Measurements from ENCODE around the gene ARHGAP1.

Gene ARHGAP1

GRCh38 chr11:46635557-46636139, 64.8 kb downstream of the ARHGAP1 start:
- no peak for DNase-seq

DNA sequence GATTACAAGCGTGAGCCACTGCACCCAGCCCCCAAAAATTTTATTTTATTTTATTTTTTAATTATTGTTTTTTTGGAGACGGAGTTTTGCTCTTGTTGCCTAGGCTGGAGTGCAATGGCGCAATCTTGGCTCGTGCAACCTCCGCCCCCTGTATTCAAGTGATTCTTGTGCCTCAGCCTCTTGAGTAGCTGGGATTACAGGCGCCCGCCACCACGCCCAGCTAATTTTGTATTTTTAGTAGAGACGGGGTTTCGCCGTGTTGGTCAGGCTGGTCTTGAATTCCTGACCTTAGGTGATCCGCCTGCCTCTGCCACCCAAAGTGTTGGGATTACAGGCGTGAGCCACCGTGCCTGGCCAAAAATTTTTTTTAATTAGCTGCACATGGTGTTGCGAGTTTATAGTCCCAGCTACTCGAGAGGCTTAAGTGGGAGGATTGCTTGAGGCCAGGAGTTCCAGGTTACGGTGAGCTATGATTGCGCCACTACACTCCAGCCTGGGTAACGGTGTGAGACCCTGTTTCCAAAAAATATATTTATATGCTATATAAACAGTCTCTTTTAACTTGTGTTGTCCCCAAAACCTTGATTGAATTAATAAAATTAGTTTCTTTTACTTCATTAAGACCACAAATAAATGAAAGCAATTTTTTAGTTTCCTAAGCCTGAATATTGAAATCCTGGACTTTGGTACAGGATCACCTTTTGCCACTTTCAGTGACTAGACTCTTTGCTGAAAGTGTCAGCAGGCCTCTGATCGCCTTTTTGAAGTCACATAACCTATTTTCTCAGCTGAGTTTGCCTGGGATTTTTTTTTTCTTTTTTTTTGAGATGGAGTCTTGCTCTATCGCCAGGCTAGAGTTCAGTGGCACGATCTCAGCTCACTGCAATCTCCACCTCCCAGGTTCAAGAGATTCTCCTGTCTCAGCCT, 66.9 kb downstream of the ARHGAP1 start:
- no peak for DNase-seq

GRCh38 chr11:46632502-46632901, 67.9 kb downstream of the ARHGAP1 start:
- no peak for DNase-seq

DNA sequence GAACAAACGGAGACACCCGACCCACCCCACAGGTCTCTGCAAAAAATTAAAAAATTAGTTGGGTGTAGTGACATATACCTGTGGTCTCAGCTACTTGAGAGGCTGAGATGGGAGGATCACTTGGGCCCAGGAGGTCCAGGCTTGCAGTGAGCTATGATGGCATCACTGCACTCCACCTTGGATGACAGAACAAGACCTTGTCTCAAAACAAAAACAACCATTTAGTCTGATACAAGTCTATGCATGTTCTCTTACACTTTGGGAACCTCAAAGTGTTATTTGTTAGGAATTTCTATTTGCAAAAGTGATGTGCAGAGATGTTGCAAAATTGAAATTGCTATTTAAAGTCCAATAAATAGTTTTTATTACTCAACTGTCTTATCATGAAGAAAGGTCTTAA, 68.7 kb downstream of the ARHGAP1 start:
- DNase-seq: no peak

GRCh38 chr11:46630237-46630636, 70.2 kb downstream of the ARHGAP1 start:
- DNase-seq: no peak

DNA sequence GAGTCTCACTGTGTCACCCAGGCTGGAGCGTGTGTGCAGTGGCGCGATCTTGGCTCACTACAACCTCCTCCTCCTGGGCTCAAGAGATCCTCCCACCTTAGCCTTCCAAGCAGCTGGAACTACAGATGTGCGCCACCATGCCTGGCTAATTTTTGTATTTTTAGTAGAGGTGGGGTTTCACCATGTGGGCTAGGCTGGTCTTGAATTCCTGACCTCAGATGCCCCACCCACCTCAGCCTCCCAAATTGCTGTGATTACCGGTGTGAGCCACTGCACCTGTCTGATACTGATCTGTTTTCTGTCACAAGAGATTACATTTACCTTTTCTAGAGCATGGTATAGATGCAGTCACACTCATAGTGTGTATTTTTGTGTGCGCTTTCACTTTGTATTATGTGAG, 71.5 kb downstream of the ARHGAP1 start:
- no peak for DNase-seq
